HepG2 (cell line): ENCODE measurements around the gene PA2G4. TPM values are rescaled to one million over a fixed set of nuclear protein-coding genes. Genes with fewer than 3 reads are reported as not detected.

Experiments used
- FIP1L1 ChIP-seq: fragments of 200-400 bp; formaldehyde crosslinking; IDR thresholded peaks from 2 replicates; pipeline ENCODE4 v1.6.1; 2018; ENCODE audit warnings: low read depth, mild to moderate bottlenecking, low read length, moderate library complexity, borderline replicate concordance; ENCODE audit not compliant: insufficient read depth
- KLF12 ChIP-seq: sonication (generic); formaldehyde crosslinking; IDR thresholded peaks from 2 replicates; pipeline ENCODE4 v1.4.0; 2020; ENCODE audit warnings: missing genetic modification reagents, borderline replicate concordance
- MAFK ChIP-seq, 2 experiments: IDR thresholded peaks in 1 of 2; conservative IDR thresholded peaks in 1 of 2; 2 replicates each; pipeline ENCODE4 v1.6.1; 2011; ENCODE audit warnings: improper control_type of control experiment in 2 of 2, low read length in 2 of 2
- MED8 ChIP-seq: sonication (generic); formaldehyde crosslinking; IDR thresholded peaks from 2 replicates; pipeline ENCODE4 v1.8.1; 2023; ENCODE audit warnings: mild to moderate bottlenecking, missing genetic modification reagents; ENCODE audit not compliant: insufficient replicate concordance
- MLX ChIP-seq: IDR thresholded peaks from 2 replicates; pipeline ENCODE4 v1.6.1; 2016
- POGZ ChIP-seq: sonication (generic); formaldehyde crosslinking; IDR thresholded peaks from 2 replicates; pipeline ENCODE4 v1.4.0; 2020; ENCODE audit warnings: mild to moderate bottlenecking, missing genetic modification reagents
- SALL2 ChIP-seq: sonication (generic); formaldehyde crosslinking; IDR thresholded peaks from 2 replicates; pipeline ENCODE4 v1.8.1; 2023; ENCODE audit warnings: mild to moderate bottlenecking, missing genetic modification reagents, inconsistent platforms
- SIX4 ChIP-seq: sonication (generic); formaldehyde crosslinking; IDR thresholded peaks from 2 replicates; pipeline ENCODE4 v1.4.0; 2020; ENCODE audit warnings: missing genetic modification reagents
- SNAI1 ChIP-seq: sonication (generic); formaldehyde crosslinking; IDR thresholded peaks from 2 replicates; pipeline ENCODE4 v1.5.0; 2020; ENCODE audit warnings: mild to moderate bottlenecking, missing genetic modification reagents, borderline replicate concordance
- SOX13 ChIP-seq, 3 experiments: fragments of 450-650 bp in 1 of 3; sonication (generic) in 1 of 3; formaldehyde crosslinking in 1 of 3; IDR thresholded peaks in 2 of 3; conservative IDR thresholded peaks in 1 of 3; 2 replicates each; pipeline versions ENCODE4 v1.5.0 to v1.6.1; 2016 to 2020; ENCODE audit warnings: antibody characterized with exemption in 1 of 3, mild to moderate bottlenecking in 1 of 3, missing compliant biosample characterization in 1 of 3, missing genetic modification reagents in 1 of 3, moderate library complexity in 1 of 3
- SP5 ChIP-seq: IDR thresholded peaks from 2 replicates; pipeline ENCODE4 v1.6.1; 2016; ENCODE audit warnings: low read depth, borderline replicate concordance
- TAF1 ChIP-seq: sonication (generic); formaldehyde crosslinking; IDR thresholded peaks from 2 replicates; pipeline ENCODE4 v1.4.0; 2020; ENCODE audit warnings: missing genetic modification reagents
- TERF1 ChIP-seq: sonication (generic); formaldehyde crosslinking; IDR thresholded peaks from 2 replicates; pipeline ENCODE4 v1.8.0; 2022; ENCODE audit warnings: mild to moderate bottlenecking, missing genetic modification reagents, moderate library complexity
- TRIM24 ChIP-seq: sonication (generic); formaldehyde crosslinking; IDR thresholded peaks from 2 replicates; pipeline ENCODE4 v1.8.0; 2022; ENCODE audit warnings: mild to moderate bottlenecking, missing genetic modification reagents
- XRCC5 ChIP-seq: fragments of 200-400 bp; formaldehyde crosslinking; optimal IDR thresholded peaks from 2 replicates; pipeline ENCODE3; 2017; ENCODE audit warnings: mild to moderate bottlenecking, low read length
- ZNF3 ChIP-seq: IDR thresholded peaks from 2 replicates; pipeline ENCODE4 v1.7.0; 2017; ENCODE audit warnings: inconsistent platforms
- ZNF496 ChIP-seq: sonication (generic); formaldehyde crosslinking; IDR thresholded peaks from 2 replicates; pipeline ENCODE4 v1.8.1; 2023; ENCODE audit warnings: mild to moderate bottlenecking, moderate library complexity, missing genetic modification reagents; ENCODE audit not compliant: insufficient replicate concordance
- ZNF569 ChIP-seq: sonication (generic); formaldehyde crosslinking; IDR thresholded peaks from 2 replicates; pipeline ENCODE4 v1.5.0; 2020; ENCODE audit warnings: mild to moderate bottlenecking, missing genetic modification reagents, moderate library complexity, borderline replicate concordance
- ZNF746 ChIP-seq: sonication (generic); formaldehyde crosslinking; IDR thresholded peaks from 2 replicates; pipeline ENCODE4 v1.8.0; 2022; ENCODE audit warnings: mild to moderate bottlenecking, missing genetic modification reagents
- polyA plus RNA-seq, 8 experiments: library from polyadenylated mRNA; depleted of rRNA in 3 of 8; stranded (reverse) in 7 of 8; unstranded in 1 of 8; fragments of >200 nt; fragmentation: Illumina TruSeq in 4 of 8; extraction: Trizol in 4 of 8; gene quantifications; 2 replicates each; pipeline versions ENCODE4 v1.2.1 to v1.2.3, GENCODE V29; 2011 to 2016; ENCODE audit warnings: low read depth in 4 of 8, missing spikeins in 1 of 8, mixed read lengths in 1 of 8; ENCODE audit not compliant: insufficient read depth in 1 of 8
- total RNA-seq, 5 experiments: library from RNA; depleted of rRNA; stranded (reverse); fragments of >200 nt; fragmentation: Illumina TruSeq; extraction: Trizol; gene quantifications; 2 replicates each; pipeline ENCODE4 v1.2.3, GENCODE V29; 2016; ENCODE audit warnings: low read depth in 1 of 5
- TF ChIP-seq, protein P1 (sequence below), 2 experiments: sonication (generic) in 1 of 2; formaldehyde crosslinking in 1 of 2; IDR thresholded peaks; 2 replicates each; pipeline versions ENCODE4 v1.6.1 to v1.9.0; 2014 to 2022; ENCODE audit warnings: antibody characterized with exemption in 1 of 2, borderline replicate concordance in 1 of 2, inconsistent platforms in 1 of 2, low read depth in 1 of 2, missing genetic modification reagents in 1 of 2

Gene PA2G4
- total and polyA plus RNA-seq, 2 of the 13 experiments (the other 11 are each of a cell fraction or from before 2014, with no cell fraction given): 147 to 240 TPM

DNA sequence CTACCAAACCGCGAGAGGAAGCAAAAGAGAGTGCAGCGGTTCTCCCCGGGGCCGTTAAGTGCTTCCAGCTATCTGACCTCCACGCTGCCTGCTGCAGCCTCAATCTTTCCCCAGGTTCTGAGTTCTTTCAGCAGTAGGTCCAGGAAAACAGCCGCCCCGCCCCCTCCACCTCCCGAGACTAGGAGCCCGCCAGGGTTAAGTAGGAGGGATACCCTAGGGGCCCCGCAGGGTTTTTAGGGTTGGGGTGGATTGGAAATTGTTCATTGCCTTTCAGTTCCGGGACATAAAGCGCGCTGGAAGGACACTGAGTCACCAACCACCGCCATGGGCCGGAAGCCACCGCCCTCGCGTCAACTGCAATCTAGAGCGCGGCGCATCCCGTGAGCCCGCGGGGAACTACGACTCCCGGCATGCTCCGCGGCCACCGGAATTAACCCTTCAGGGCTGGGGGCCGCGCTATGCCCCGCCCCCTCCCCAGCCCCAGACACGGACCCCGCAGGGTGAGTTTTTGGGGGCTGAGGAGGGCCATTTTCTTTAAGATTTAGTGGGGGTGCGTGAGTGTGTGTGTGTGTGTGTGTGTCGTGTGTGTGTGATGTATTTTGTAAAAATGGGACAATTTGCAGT is 47.9 kb downstream of the PA2G4 start, which contains the start of gene MYL6B (continued):
- TF ChIP-seq, protein P1, sequence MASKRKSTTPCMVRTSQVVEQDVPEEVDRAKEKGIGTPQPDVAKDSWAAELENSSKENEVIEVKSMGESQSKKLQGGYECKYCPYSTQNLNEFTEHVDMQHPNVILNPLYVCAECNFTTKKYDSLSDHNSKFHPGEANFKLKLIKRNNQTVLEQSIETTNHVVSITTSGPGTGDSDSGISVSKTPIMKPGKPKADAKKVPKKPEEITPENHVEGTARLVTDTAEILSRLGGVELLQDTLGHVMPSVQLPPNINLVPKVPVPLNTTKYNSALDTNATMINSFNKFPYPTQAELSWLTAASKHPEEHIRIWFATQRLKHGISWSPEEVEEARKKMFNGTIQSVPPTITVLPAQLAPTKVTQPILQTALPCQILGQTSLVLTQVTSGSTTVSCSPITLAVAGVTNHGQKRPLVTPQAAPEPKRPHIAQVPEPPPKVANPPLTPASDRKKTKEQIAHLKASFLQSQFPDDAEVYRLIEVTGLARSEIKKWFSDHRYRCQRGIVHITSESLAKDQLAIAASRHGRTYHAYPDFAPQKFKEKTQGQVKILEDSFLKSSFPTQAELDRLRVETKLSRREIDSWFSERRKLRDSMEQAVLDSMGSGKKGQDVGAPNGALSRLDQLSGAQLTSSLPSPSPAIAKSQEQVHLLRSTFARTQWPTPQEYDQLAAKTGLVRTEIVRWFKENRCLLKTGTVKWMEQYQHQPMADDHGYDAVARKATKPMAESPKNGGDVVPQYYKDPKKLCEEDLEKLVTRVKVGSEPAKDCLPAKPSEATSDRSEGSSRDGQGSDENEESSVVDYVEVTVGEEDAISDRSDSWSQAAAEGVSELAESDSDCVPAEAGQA (IDR thresholded peaks at IDR 0.05; ENCODE audit: low read depth): peak; percentile 80
- TF ChIP-seq, protein P1 (CRISPR knock-in tag; IDR thresholded peaks at IDR 0.05; ENCODE audit: borderline replicate concordance): no peak
- TF ChIP-seq TAF1 (CRISPR knock-in tag) (peak; percentile 70; the same call in 1 of the 2 replicates), MAFK (conservative IDR thresholded peaks at IDR 0.05 in 1 of 2, IDR thresholded peaks at IDR 0.05 in 1 of 2; ENCODE audit: low read length in 2 of 2) (no peak), SOX13 (IDR thresholded peaks at IDR 0.05) (no peak), SOX13 (CRISPR knock-in tag; conservative IDR thresholded peaks at IDR 0.05 in 1 of 2, IDR thresholded peaks at IDR 0.05 in 1 of 2) (peak in 1 of 2 experiments; percentile 39; a peak in 1 of 4 replicates), TERF1 (CRISPR knock-in tag) (no peak), ZNF569 (no peak), MLX (CRISPR knock-in tag) (no peak), SIX4 (CRISPR knock-in tag) (no peak), ZNF496 (CRISPR knock-in tag) (no peak), ZNF746 (CRISPR knock-in tag) (no peak), XRCC5 (no peak), SP5 (peak; percentile 55; the same call in 1 of the 2 replicates), FIP1L1 (no peak), SNAI1 (CRISPR knock-in tag) (no peak), MED8 (CRISPR knock-in tag) (no peak), TRIM24 (CRISPR knock-in tag) (no peak), POGZ (CRISPR knock-in tag) (peak; percentile 49), KLF12 (CRISPR knock-in tag) (0 out of 2 replicates have a peak, but pooled peaks have one; percentile 40), ZNF3 (CRISPR knock-in tag) (no peak), SALL2 (CRISPR knock-in tag) (no peak)
